Adrenal gland (tissue), 12 donors: ENCODE data around the gene ACTA1. TPM values are rescaled to one million over a fixed set of nuclear protein-coding genes. Genes with fewer than 3 reads are reported as not detected.

Experiments used
- DNase-seq, 7 donors: peaks; one replicate each; pipeline ENCODE4 v3.0.0-alpha.2; 2019 to 2020
- H3K27ac ChIP-seq, 5 donors: fragments of 200-600 bp; sonication (generic) in 4 of 5; 1 replicate in 3 of 5; 2 replicates in 2 of 5; pipeline versions ENCODE4 v1.5.1 to v1.8.0; 2016 to 2020; ENCODE audit warnings: mild to moderate bottlenecking in 1 of 5
- H3K27me3 ChIP-seq: fragments of 200-600 bp; 2 replicates; pipeline ENCODE4 v1.8.0; 2021
- H3K36me3 ChIP-seq, 2 donors: fragments of 200-600 bp; replicated peaks in 1 of 2; 1 replicate in 1 of 2; 2 replicates in 1 of 2; pipeline versions ENCODE4 v1.5.1 to v1.8.0; 2018 to 2022
- H3K4me1 ChIP-seq, 2 donors: fragments of 200-600 bp; replicated peaks in 1 of 2; 1 replicate in 1 of 2; 2 replicates in 1 of 2; pipeline versions ENCODE4 v1.5.1 to v1.8.0; 2018 to 2021
- H3K4me3 ChIP-seq, 4 donors: fragments of 200-600 bp; sonication (generic) in 3 of 4; one replicate each; pipeline ENCODE4 v1.5.1; 2016 to 2018
- H3K9me3 ChIP-seq, 3 donors: fragments of 200-600 bp; sonication (generic) in 1 of 3; replicated peaks in 1 of 3; 1 replicate in 2 of 3; 2 replicates in 1 of 3; pipeline versions ENCODE4 v1.5.1 to v1.8.0; 2016 to 2021
- POLR2A ChIP-seq, 2 donors: fragments of 450-650 bp; IDR thresholded peaks; one replicate each; pipeline ENCODE4 v1.6.1; 2017; ENCODE audit warnings: antibody characterized with exemption in 2 of 2, mild to moderate bottlenecking in 2 of 2, moderate library complexity in 1 of 2
- WGBS, 4 donors: extraction: QIAGEN DNeasy Blood & Tissue Kit in 2 of 4; methylation state at CpG; one replicate each; pipeline versions ENCODE4 v1.1.5 to v1.1.7; 2013 to 2017; 5-methylcytosine and 5-hydroxymethylcytosine counted together
- intact Hi-C, 2 donors: fragments of 100-400 bp; cut with DNase I; formaldehyde crosslinking; loops; one replicate each; pipeline versions ENCODE4 v1.14.1 to v1.15.0; 2022 to 2023
- polyA plus RNA-seq, 3 donors: library from polyadenylated mRNA; stranded (reverse); fragments of 200-250 nt in 2 of 3; fragments of 350-450 nt in 1 of 3; fragmentation: Illumina TruSeq in 1 of 3; extraction: RNeasy Lipid Tissue Mini Kit (QIAGEN cat#74804) in 1 of 3; gene quantifications; one replicate each; pipeline ENCODE4 v1.2.3, GENCODE V29; 2013 to 2014
- total RNA-seq, 9 donors: library from RNA; depleted of rRNA in 4 of 9; stranded (reverse); fragments of >200 nt in 4 of 9; fragments of 120-200 nt in 1 of 9; fragmentation: NEBNext Ultra II Directional in 1 of 9; extraction: Animal tissue kit (Norgen Biotek cat#: 25700) in 1 of 9; gene quantifications; one replicate each; pipeline versions ENCODE4 v1.1.0 to v1.2.4, GENCODE V29; 2013 to 2023
- TF ChIP-seq, protein P1 (sequence below), 6 experiments: fragments of 450-650 bp in 4 of 6; fragments of 200-600 bp in 2 of 6; sonication (generic) in 1 of 6; IDR thresholded peaks; 1 replicate in 5 of 6; 2 replicates in 1 of 6; pipeline versions ENCODE4 v1.5.1 to v1.8.0; 2016 to 2021; ENCODE audit warnings: antibody characterized with exemption in 6 of 6, mild to moderate bottlenecking in 2 of 6, moderate library complexity in 1 of 6
- donor health status: healthy with polysubstance abuse.
- donor health status: Bipolar disorder and iron deficiency.
- donor health status: DM: yes; HTN: yes; CAD: no.
- donor health status: DM: no; HTN: no; CAD: no.
- donor health status: DM: no; HTN: no; CAD: no.
- donor health status: DM: yes; HTN: yes; CAD: no.

The ACTA1 gene
- total and polyA plus RNA-seq, 12 donors, result 0.14 to 53.3 (median 1.1) TPM; not detected in 4

GRCh38 chr1:229445828-229446227, 11.9 kb upstream of the ACTA1 start:
- DNase-seq, result no peak
- Histone ChIP-seq H3K27ac (no peak overlapping the region), H3K4me1 (no peaks in the 10 kb centered on the region), H3K9me3 (no peaks in the 10 kb centered on the region), H3K4me3 (no peak overlapping the region), H3K36me3 (peaks cover 0 to 44% of the 10 kb centered on the region in 2 donors), H3K27me3 (no peaks in the 10 kb centered on the region)
- WGBS, 4 donors, result 95 to 97% (median 96%) methylated on average over 4 of the region's 4 CpGs
- intact Hi-C loops, result no loop called here
- TF ChIP-seq, protein P1, sequence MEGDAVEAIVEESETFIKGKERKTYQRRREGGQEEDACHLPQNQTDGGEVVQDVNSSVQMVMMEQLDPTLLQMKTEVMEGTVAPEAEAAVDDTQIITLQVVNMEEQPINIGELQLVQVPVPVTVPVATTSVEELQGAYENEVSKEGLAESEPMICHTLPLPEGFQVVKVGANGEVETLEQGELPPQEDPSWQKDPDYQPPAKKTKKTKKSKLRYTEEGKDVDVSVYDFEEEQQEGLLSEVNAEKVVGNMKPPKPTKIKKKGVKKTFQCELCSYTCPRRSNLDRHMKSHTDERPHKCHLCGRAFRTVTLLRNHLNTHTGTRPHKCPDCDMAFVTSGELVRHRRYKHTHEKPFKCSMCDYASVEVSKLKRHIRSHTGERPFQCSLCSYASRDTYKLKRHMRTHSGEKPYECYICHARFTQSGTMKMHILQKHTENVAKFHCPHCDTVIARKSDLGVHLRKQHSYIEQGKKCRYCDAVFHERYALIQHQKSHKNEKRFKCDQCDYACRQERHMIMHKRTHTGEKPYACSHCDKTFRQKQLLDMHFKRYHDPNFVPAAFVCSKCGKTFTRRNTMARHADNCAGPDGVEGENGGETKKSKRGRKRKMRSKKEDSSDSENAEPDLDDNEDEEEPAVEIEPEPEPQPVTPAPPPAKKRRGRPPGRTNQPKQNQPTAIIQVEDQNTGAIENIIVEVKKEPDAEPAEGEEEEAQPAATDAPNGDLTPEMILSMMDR (IDR thresholded peaks at IDR 0.05), result no peak
- no peak for TF ChIP-seq POLR2A (IDR thresholded peaks at IDR 0.05)

DNA sequence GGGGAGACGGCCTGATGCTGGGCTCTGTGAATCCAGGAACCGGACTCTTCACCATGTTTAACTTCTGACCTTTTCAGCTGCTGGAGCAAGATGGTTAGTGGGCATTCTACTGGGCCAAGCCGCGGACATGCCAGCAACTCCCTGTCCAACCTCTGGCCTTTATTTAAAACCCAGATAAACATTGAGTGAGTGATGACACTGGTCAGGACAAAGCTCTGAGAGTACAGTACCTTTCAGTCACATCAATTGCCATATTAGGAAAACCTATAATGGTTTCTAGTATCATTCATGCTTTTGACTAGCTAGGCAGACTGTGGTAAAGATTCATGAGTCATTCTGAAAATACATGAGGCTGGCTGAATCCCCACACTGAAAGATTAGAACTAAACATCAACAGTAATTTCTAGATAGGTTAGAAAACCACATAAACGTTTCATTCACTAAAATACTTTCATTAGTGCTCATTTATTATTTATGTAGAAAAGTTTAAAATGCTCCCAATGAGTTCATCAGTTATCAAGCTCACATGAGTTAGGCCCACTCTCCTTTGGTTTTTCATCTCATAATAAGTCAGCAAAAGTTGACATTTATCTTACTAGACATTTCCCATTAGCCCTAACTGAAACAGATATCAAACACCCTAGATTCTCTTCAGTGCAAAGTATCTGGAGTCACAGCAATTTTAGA, 7.1 kb upstream of the ACTA1 start:
- H3K4me3 ChIP-seq, result no peak overlapping the region
- H3K36me3 ChIP-seq, result peaks cover 0 to 24% of the 10 kb centered on the region in 2 donors
- intact Hi-C loops, result no loop called here
- H3K27ac ChIP-seq, result no peak overlapping the region
- no peaks in the 10 kb centered on the region for H3K9me3 ChIP-seq
- H3K4me1 ChIP-seq, result no peaks in the 10 kb centered on the region
- no peak for TF ChIP-seq POLR2A (IDR thresholded peaks at IDR 0.05)
- TF ChIP-seq, protein P1 (IDR thresholded peaks at IDR 0.05), result no peak
- 77 to 81% (median 80%) methylated on average over 5 of the region's 5 CpGs for WGBS, 4 donors
- no peaks in the 10 kb centered on the region for H3K27me3 ChIP-seq
- DNase-seq, result no peak

- WGBS, 4 donors, result 89 to 97% (median 95%) methylated on average over 3 of the region's 3 CpGs
- H3K27me3 ChIP-seq, result peaks cover 21% of the 10 kb centered on the region
- H3K4me3 ChIP-seq, result no peak overlapping the region
- TF ChIP-seq, protein P1 (IDR thresholded peaks at IDR 0.05), result no peak
- TF ChIP-seq POLR2A (IDR thresholded peaks at IDR 0.05), result no peak
- H3K36me3 ChIP-seq, result peaks cover 0 to 10% of the 10 kb centered on the region in 2 donors
- H3K9me3 ChIP-seq, result no peaks in the 10 kb centered on the region
- no peak for DNase-seq
- intact Hi-C loops, result no loop called here
- no peaks in the 10 kb centered on the region for H3K4me1 ChIP-seq
- no peak overlapping the region for H3K27ac ChIP-seq
Observed at GRCh38 chr1:229438021-229438420, 4.1 kb upstream of the ACTA1 start.

DNA sequence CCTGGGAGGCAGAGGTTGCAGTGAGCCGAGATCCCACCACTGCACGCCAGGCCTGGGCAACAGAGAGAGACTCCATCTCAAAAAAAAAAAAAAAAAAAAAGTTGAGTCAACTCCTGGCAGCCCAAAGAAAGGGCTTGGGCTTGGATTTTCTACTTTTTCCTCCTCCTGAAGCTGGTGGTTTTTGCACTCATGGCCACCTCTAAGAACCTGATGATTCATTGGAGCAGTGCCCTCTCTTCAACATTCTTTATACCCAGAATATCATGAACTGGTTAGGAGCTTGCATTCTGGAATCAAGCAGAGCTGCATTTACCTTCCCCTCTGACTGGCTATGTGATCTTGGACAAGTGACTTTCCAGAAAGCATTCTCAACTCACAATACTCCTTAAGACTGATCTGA, 3.5 kb upstream of the ACTA1 start:
- TF ChIP-seq, protein P1 (IDR thresholded peaks at IDR 0.05), result no peak
- TF ChIP-seq POLR2A (IDR thresholded peaks at IDR 0.05), result no peak
- peaks cover 25% of the 10 kb centered on the region for H3K27me3 ChIP-seq
- intact Hi-C loops, result no loop called here
- no peak overlapping the region for H3K27ac ChIP-seq
- WGBS, 4 donors, result 93 to 100% (median 97%) methylated on average over 2 of the region's 2 CpGs
- no peaks in the 10 kb centered on the region for H3K4me1 ChIP-seq
- H3K4me3 ChIP-seq, result no peak overlapping the region
- H3K9me3 ChIP-seq, result no peaks in the 10 kb centered on the region
- H3K36me3 ChIP-seq, result peaks cover 0 to 10% of the 10 kb centered on the region in 2 donors
- no peak for DNase-seq
